ENCODE results near the gene EPM2A.

GRCh38 chr6:145704143-145704781 is 31.1 kb downstream of the EPM2A start:
- TF ChIP-seq CTCF (conservative IDR thresholded peaks at IDR 0.05; ENCODE audit: low read length) (peak; percentile 61), EZH2phosphoT487 (IDR thresholded peaks at IDR 0.05; ENCODE audit: borderline replicate concordance) (no peak)

Measured in Loucy (cell line).